PC-9 (cell line): ENCODE measurements around the gene MED7.
"Not testable (repeated sequence)": the region's sequence is repeated elsewhere in the genome, so short reads cannot be mapped to it uniquely, and the experiment has no call there.

Experiments used
- EZH2 ChIP-seq: fragments of 200-600 bp; sonication (generic); IDR thresholded peaks from 2 replicates; pipeline ENCODE4 v1.8.0; 2017; ENCODE audit warnings: antibody characterized with exemption, low read depth
- TF ChIP-seq, protein P1 (sequence below): fragments of 200-600 bp; sonication (generic); conservative IDR thresholded peaks from 2 replicates; pipeline ENCODE4 v1.6.1; 2017; ENCODE audit warnings: mixed run types, antibody characterized with exemption, mild to moderate bottlenecking, moderate library complexity

- TF ChIP-seq, protein P1, sequence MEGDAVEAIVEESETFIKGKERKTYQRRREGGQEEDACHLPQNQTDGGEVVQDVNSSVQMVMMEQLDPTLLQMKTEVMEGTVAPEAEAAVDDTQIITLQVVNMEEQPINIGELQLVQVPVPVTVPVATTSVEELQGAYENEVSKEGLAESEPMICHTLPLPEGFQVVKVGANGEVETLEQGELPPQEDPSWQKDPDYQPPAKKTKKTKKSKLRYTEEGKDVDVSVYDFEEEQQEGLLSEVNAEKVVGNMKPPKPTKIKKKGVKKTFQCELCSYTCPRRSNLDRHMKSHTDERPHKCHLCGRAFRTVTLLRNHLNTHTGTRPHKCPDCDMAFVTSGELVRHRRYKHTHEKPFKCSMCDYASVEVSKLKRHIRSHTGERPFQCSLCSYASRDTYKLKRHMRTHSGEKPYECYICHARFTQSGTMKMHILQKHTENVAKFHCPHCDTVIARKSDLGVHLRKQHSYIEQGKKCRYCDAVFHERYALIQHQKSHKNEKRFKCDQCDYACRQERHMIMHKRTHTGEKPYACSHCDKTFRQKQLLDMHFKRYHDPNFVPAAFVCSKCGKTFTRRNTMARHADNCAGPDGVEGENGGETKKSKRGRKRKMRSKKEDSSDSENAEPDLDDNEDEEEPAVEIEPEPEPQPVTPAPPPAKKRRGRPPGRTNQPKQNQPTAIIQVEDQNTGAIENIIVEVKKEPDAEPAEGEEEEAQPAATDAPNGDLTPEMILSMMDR, result not testable (repeated sequence)
- TF ChIP-seq EZH2, result not testable (repeated sequence)
Observed at GRCh38 chr5:157185122-157185521, 42.5 kb upstream of the MED7 start.
